H1 (cell line): ENCODE measurements around the gene L3MBTL4. TPM values are rescaled to one million over a fixed set of nuclear protein-coding genes. Genes with fewer than 3 reads are reported as not detected.

Experiments used
- CTCF ChIA-PET: fragments of 300-600 bp; sonication (Branson Sonifier 250); formaldehyde crosslinking; loops from one replicate; lab custom pipeline; 2021; ENCODE audit not compliant: partially characterized antibody; lab: Charles Lee
- POLR2A ChIA-PET: fragments of 300-600 bp; sonication (Branson Sonifier 250); formaldehyde crosslinking; loops from one replicate; lab custom pipeline; 2021; ENCODE audit warnings: inconsistent platforms; ENCODE audit not compliant: partially characterized antibody; lab: Charles Lee
- DNase-seq, 2 experiments: peaks; one replicate each; pipeline versions ENCODE4 v3.0.0 to v3.0.0-alpha.2; 2010 to 2022; ENCODE audit warnings: low spot score in 2 of 2, low read depth in 1 of 2, mixed read lengths in 1 of 2
- FAIRE-seq: peaks from 2 replicates; lab custom pipeline; 2011; peaks lifted over from hg19 to GRCh38; lab: Jason Lieb, UNC
- H2AFZ ChIP-seq: 2 replicates; pipeline ENCODE4 v1.8.1; 2012; ENCODE audit warnings: low read length, inconsistent platforms
- H2AK5ac ChIP-seq: 2 replicates; pipeline ENCODE4 v1.6.1; 2013; ENCODE audit warnings: low read depth, low read length
- H2BK120ac ChIP-seq: replicated peaks from 2 replicates; pipeline ENCODE3; 2013; ENCODE audit warnings: low read depth, low read length, inconsistent platforms
- H2BK12ac ChIP-seq: 2 replicates; pipeline ENCODE4 v1.6.1; 2013; ENCODE audit warnings: low read depth, low read length
- H2BK15ac ChIP-seq: 2 replicates; pipeline ENCODE4 v1.6.1; 2013; ENCODE audit warnings: low read length
- H2BK20ac ChIP-seq: 2 replicates; pipeline ENCODE4 v1.6.1; 2013; ENCODE audit warnings: low read length
- H2BK5ac ChIP-seq: 2 replicates; pipeline ENCODE4 v1.6.1; 2013; ENCODE audit warnings: low read depth, low read length
- H3K14ac ChIP-seq: 2 replicates; pipeline ENCODE4 v1.6.1; 2013; ENCODE audit warnings: inconsistent platforms; ENCODE audit not compliant: insufficient read length
- H3K18ac ChIP-seq: 2 replicates; pipeline ENCODE4 v1.6.1; 2013; ENCODE audit warnings: low read length; ENCODE audit errors: extremely low read depth
- H3K23ac ChIP-seq: 2 replicates; pipeline ENCODE4 v1.6.1; 2013; ENCODE audit warnings: inconsistent platforms; ENCODE audit not compliant: insufficient read length
- H3K23me2 ChIP-seq: 2 replicates; pipeline ENCODE4 v1.6.1; 2013; ENCODE audit warnings: low read depth, low read length
- H3K27ac ChIP-seq: 2 replicates; pipeline ENCODE4 v1.6.1; 2011; ENCODE audit warnings: low read depth, low read length, inconsistent platforms
- H3K27me3 ChIP-seq, 4 experiments: replicated peaks in 1 of 4; 1 replicate in 1 of 4; 2 replicates in 3 of 4; pipeline versions ENCODE4 v1.6.1 to v1.8.1; 2011 to 2013; ENCODE audit warnings: low read length in 3 of 4, mild to moderate bottlenecking in 3 of 4, inconsistent platforms in 2 of 4, mixed read lengths in 2 of 4, moderate library complexity in 1 of 4; ENCODE audit not compliant: control insufficient read depth in 3 of 4, insufficient read depth in 3 of 4; ENCODE audit errors: extremely low read depth in 1 of 4
- H3K36me3 ChIP-seq, 4 experiments: 2 replicates each; pipeline versions ENCODE4 v1.6.1 to v1.8.1; 2011 to 2013; ENCODE audit warnings: mild to moderate bottlenecking in 4 of 4, low read length in 3 of 4, moderate library complexity in 2 of 4, control low read depth in 1 of 4, inconsistent platforms in 1 of 4; ENCODE audit not compliant: insufficient read depth in 4 of 4, control insufficient read depth in 2 of 4
- H3K4ac ChIP-seq: replicated peaks from 2 replicates; pipeline ENCODE3; 2013; ENCODE audit warnings: low read length, low read depth, mixed read lengths, inconsistent platforms; ENCODE audit not compliant: insufficient read length
- H3K4me1 ChIP-seq, 4 experiments: replicated peaks in 1 of 4; 1 replicate in 1 of 4; 2 replicates in 3 of 4; pipeline versions ENCODE4 v1.6.1 to v1.8.1; 2011 to 2013; ENCODE audit warnings: low read length in 3 of 4, inconsistent platforms in 2 of 4, mixed read lengths in 1 of 4; ENCODE audit not compliant: insufficient read depth in 4 of 4, control insufficient read depth in 3 of 4
- H3K4me2 ChIP-seq, 2 experiments: 2 replicates each; pipeline versions ENCODE4 v1.6.1 to v1.8.1; 2011 to 2013; ENCODE audit warnings: low read depth in 2 of 2, low read length in 2 of 2, control low read depth in 1 of 2, inconsistent platforms in 1 of 2, mild to moderate bottlenecking in 1 of 2; ENCODE audit not compliant: insufficient read depth in 1 of 2
- H3K4me3 ChIP-seq, 4 experiments: fragments of 200-600, 300-600 bp in 1 of 4; sonication (generic), shearing (Covaris generic), sonication (Bioruptor Twin) in 1 of 4; 2 replicates each; pipeline versions ENCODE4 v1.5.1 to v1.8.1; 2011 to 2016; ENCODE audit warnings: low read length in 4 of 4, low read depth in 3 of 4, control low read depth in 2 of 4, inconsistent platforms in 2 of 4, mild to moderate bottlenecking in 2 of 4, mixed read lengths in 1 of 4, moderate library complexity in 1 of 4; ENCODE audit not compliant: insufficient read depth in 2 of 4; ENCODE audit errors: extremely low read depth in 1 of 4
- H3K56ac ChIP-seq: replicated peaks from 2 replicates; pipeline ENCODE3; 2013; ENCODE audit warnings: low read depth, mild to moderate bottlenecking, mixed read lengths, low read length, inconsistent platforms; ENCODE audit not compliant: insufficient read length
- H3K79me1 ChIP-seq: 2 replicates; pipeline ENCODE4 v1.6.1; 2013; ENCODE audit warnings: low read depth, low read length, control low read depth
- H3K79me2 ChIP-seq, 2 experiments: 2 replicates each; pipeline versions ENCODE4 v1.6.1 to v1.8.1; 2012 to 2013; ENCODE audit warnings: low read length in 2 of 2, mild to moderate bottlenecking in 2 of 2, inconsistent platforms in 1 of 2; ENCODE audit not compliant: insufficient read depth in 2 of 2, control insufficient read depth in 1 of 2
- H3K9ac ChIP-seq, 4 experiments: replicated peaks in 1 of 4; 1 replicate in 1 of 4; 2 replicates in 3 of 4; pipeline versions ENCODE4 v1.6.1 to v1.8.1; 2011 to 2013; ENCODE audit warnings: low read depth in 3 of 4, low read length in 3 of 4, control low read depth in 2 of 4, mild to moderate bottlenecking in 2 of 4, moderate library complexity in 2 of 4, inconsistent platforms in 1 of 4; ENCODE audit errors: extremely low read depth in 1 of 4
- H3K9me3 ChIP-seq, 2 experiments: 2 replicates each; pipeline versions ENCODE4 v1.6.1 to v1.8.1; 2012 to 2013; ENCODE audit warnings: mild to moderate bottlenecking in 2 of 2, moderate library complexity in 2 of 2, control low read depth in 1 of 2, inconsistent platforms in 1 of 2, low read depth in 1 of 2, low read length in 1 of 2, mixed read lengths in 1 of 2; ENCODE audit not compliant: insufficient read depth in 2 of 2
- H4K20me1 ChIP-seq, 2 experiments: replicated peaks in 1 of 2; 2 replicates each; pipeline versions ENCODE3 to v1.8.1; 2011 to 2013; ENCODE audit warnings: inconsistent platforms in 2 of 2, low read length in 2 of 2, mild to moderate bottlenecking in 1 of 2; ENCODE audit not compliant: insufficient read depth in 2 of 2, control insufficient read depth in 1 of 2
- H4K5ac ChIP-seq: 2 replicates; pipeline ENCODE4 v1.6.1; 2013; ENCODE audit warnings: low read length, low read depth, mixed read lengths, inconsistent platforms; ENCODE audit not compliant: insufficient read length
- H4K8ac ChIP-seq: 2 replicates; pipeline ENCODE4 v1.8.0; 2013; ENCODE audit warnings: mild to moderate bottlenecking, moderate library complexity, low read length, inconsistent platforms; ENCODE audit not compliant: insufficient read depth; ENCODE audit errors: extremely low read depth
- H4K91ac ChIP-seq: replicated peaks from 2 replicates; pipeline ENCODE3; 2013; ENCODE audit warnings: low read length, mixed read lengths, inconsistent platforms; ENCODE audit not compliant: insufficient read length
- CHD1 ChIP-seq: IDR thresholded peaks from 2 replicates; pipeline ENCODE4 v1.6.1; 2012; ENCODE audit warnings: low read depth, low read length, improper control_type of control experiment
- CREB1 ChIP-seq: IDR thresholded peaks from 2 replicates; pipeline ENCODE4 v1.6.1; 2012; ENCODE audit warnings: inconsistent platforms
- EGR1 ChIP-seq: IDR thresholded peaks from 2 replicates; pipeline ENCODE4 v1.6.1; 2011; ENCODE audit warnings: low read depth, low read length, borderline replicate concordance
- KDM4A ChIP-seq: IDR thresholded peaks from one replicate; pipeline ENCODE4 v1.7.1; 2012; ENCODE audit warnings: low read depth, mild to moderate bottlenecking, moderate library complexity, low read length, inconsistent platforms; ENCODE audit not compliant: severe bottlenecking
- NRF1 ChIP-seq: IDR thresholded peaks from 2 replicates; pipeline ENCODE4 v1.6.1; 2011; ENCODE audit warnings: mild to moderate bottlenecking, low read depth, low read length, improper control_type of control experiment
- SP4 ChIP-seq: IDR thresholded peaks from 2 replicates; pipeline ENCODE4 v1.6.1; 2012; ENCODE audit warnings: low read length, inconsistent platforms
- TCF12 ChIP-seq: IDR thresholded peaks from 2 replicates; pipeline ENCODE4 v1.6.1; 2011; ENCODE audit warnings: low read depth, mild to moderate bottlenecking, low read length
- ZNF274 ChIP-seq: IDR thresholded peaks from 2 replicates; pipeline ENCODE4 v1.7.0; 2012; ENCODE audit warnings: low read length, borderline replicate concordance; ENCODE audit errors: extremely low read depth
- WGBS, 2 experiments: shearing (Covaris generic) in 1 of 2; methylation state at CpG; one replicate each; pipeline versions ENCODE4 v1.1.6 to v1.1.7; 2013 to 2015; ENCODE audit warnings: low lambda C conversion rate in 2 of 2, mixed read lengths in 2 of 2, inconsistent platforms in 1 of 2, low coverage in 1 of 2, missing lambda C conversion rate in 1 of 2; ENCODE audit not compliant: insufficient replicate concordance in 2 of 2, insufficient coverage in 1 of 2, insufficient read length in 1 of 2; ENCODE audit errors: extremely low coverage in 1 of 2, missing lambda C conversion rate in 1 of 2; 5-methylcytosine and 5-hydroxymethylcytosine counted together
- polyA plus RNA-seq, 7 experiments: library from polyadenylated mRNA; depleted of rRNA in 3 of 7; stranded (reverse) in 5 of 7; unstranded in 2 of 7; fragments of >200 nt in 5 of 7; fragments of 200-250 nt in 2 of 7; gene quantifications; 1 replicate in 5 of 7; 2 replicates in 1 of 7; 4 replicates in 1 of 7; pipeline versions ENCODE4 v1.2.1 to v1.2.3, GENCODE V29; 2011 to 2013; ENCODE audit warnings: missing spikeins in 2 of 7, mixed read lengths in 2 of 7
- total RNA-seq: library from RNA; stranded (reverse); fragmentation: NEBNext Ultra II Directional; extraction: Animal tissue kit (Norgen Biotek cat#: 25700); gene quantifications from 2 replicates; pipeline ENCODE4 v1.2.1, GENCODE V29; 2021

Gene L3MBTL4
- total and polyA plus RNA-seq, 2 of the 8 experiments (the other 6 are each of a cell fraction or from before 2014, with no cell fraction given) = 1.0 to 2.1 TPM

DNA sequence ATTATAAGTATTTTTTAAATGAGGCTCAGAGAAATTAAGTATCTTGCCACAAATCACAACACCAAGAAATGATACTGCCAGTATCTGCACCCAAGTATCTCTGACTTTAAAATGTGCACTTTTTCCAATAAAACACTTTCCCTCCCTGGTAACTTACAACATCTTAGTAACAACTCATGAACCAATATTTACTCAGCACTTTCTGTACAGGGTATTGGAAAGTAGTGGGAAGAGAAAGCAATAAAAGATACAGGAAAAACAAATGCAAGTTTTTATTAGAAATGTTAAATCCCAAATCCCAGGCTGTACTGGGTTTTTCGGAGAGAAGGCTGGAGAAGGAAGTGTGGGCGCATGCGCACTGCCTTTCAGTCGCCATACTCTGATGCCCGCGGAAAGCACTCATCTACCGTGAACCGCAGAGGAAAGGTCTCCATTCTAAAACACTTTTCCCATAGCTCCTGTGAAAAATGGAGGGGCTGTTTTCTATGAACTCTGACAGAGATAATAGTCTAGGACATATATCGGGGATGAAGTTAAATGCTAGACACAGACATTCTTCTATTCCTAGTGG lies 52.1 kb downstream of the L3MBTL4 start:
- no peaks in the 10 kb centered on the region for H3K79me2 ChIP-seq
- H3K23me2 ChIP-seq = no peaks in the 10 kb centered on the region
- CTCF ChIA-PET = interaction anchor here (0.6 kb wide), 1 partner anchor 524 kb away, joined by 3 read pairs; no protein-coding TSS in a partner anchor

More for the DNA sequence above, 52.1 kb downstream of the L3MBTL4 start:
- Histone ChIP-seq H3K4me1 (peaks cover 8 to 25% (median 12%) of the 10 kb centered on the region in 4 experiments), H3K36me3 (no peaks in the 10 kb centered on the region), H2AK5ac (no peak overlapping the region), H4K20me1 (no peaks in the 10 kb centered on the region), H4K91ac (no peak overlapping the region), H2BK5ac (no peak overlapping the region), H2BK20ac (no peak overlapping the region), H3K9ac (no peak overlapping the region), H3K4ac (no peak overlapping the region), H3K9me3 (no peaks in the 10 kb centered on the region), H2BK15ac (no peak overlapping the region), H3K23ac (no peak overlapping the region), H3K18ac (no peak overlapping the region), H3K14ac (no peak overlapping the region), H2AFZ (no peak overlapping the region), H3K56ac (no peak overlapping the region), H3K27ac (no peak overlapping the region), H3K4me2 (no peak overlapping the region), H3K27me3 (no peaks in the 10 kb centered on the region), H2BK12ac (no peak overlapping the region), H4K5ac (no peak overlapping the region), H4K8ac (no peak overlapping the region), H2BK120ac (no peak overlapping the region), H3K4me3 (no peak overlapping the region), H3K79me1 (no peaks in the 10 kb centered on the region)
- TF ChIP-seq ZNF274 (no peak), NRF1 (no peak), CREB1 (no peak), TCF12 (no peak), CHD1 (no peak), KDM4A (no peak), SP4 (no peak), EGR1 (no peak)
- WGBS, 2 experiments = 95% methylated on average over 9 of the region's 9 CpGs; no CpG with 5 or more reads in 1 of the 2 experiments
- FAIRE-seq (no peak), DNase-seq (no peak)
- POLR2A ChIA-PET = no interaction called here
